Neural crest cell (in vitro differentiated cells): ENCODE measurements around the gene MYPN. TPM values are rescaled to one million over a fixed set of nuclear protein-coding genes. Genes with fewer than 3 reads are reported as not detected.

Experiments
- DNase-seq: peaks from one replicate; pipeline ENCODE4 v3.0.0; 2021; ENCODE audit warnings: low read depth, mixed read lengths, low spot score
- H3K27ac Mint-ChIP-seq: one replicate; pipeline ENCODE4 v1.8.0; 2021; ENCODE audit warnings: mild to moderate bottlenecking, mixed read lengths; ENCODE audit not compliant: unreplicated experiment
- H3K27me3 Mint-ChIP-seq: 2 replicates; pipeline ENCODE4 v1.8.0; 2021; ENCODE audit warnings: low read depth, mild to moderate bottlenecking, mixed read lengths
- H3K36me3 Mint-ChIP-seq: 2 replicates; pipeline ENCODE4 v1.8.0; 2021; ENCODE audit warnings: low read depth, mild to moderate bottlenecking, mixed read lengths
- H3K4me1 Mint-ChIP-seq: 2 replicates; pipeline ENCODE4 v1.8.0; 2021; ENCODE audit warnings: mixed read lengths
- H3K4me3 Mint-ChIP-seq: one replicate; pipeline ENCODE4 v1.8.0; 2021; ENCODE audit warnings: mild to moderate bottlenecking, mixed read lengths
- H3K9me3 Mint-ChIP-seq: 2 replicates; pipeline ENCODE4 v1.8.0; 2021; ENCODE audit warnings: mixed read lengths
- total RNA-seq: library from RNA; stranded (reverse); gene quantifications from 2 replicates; pipeline ENCODE4 v1.2.1, GENCODE V29; 2021
- TF ChIP-seq, protein P1 (sequence below): fragments of 200-600 bp; sonication (generic); conservative IDR thresholded peaks from 2 replicates; pipeline ENCODE4 v1.5.0; 2021; ENCODE audit warnings: antibody characterized with exemption, mild to moderate bottlenecking

The MYPN gene
- total RNA-seq, 1 donor from 2014 or later: not detected

DNA sequence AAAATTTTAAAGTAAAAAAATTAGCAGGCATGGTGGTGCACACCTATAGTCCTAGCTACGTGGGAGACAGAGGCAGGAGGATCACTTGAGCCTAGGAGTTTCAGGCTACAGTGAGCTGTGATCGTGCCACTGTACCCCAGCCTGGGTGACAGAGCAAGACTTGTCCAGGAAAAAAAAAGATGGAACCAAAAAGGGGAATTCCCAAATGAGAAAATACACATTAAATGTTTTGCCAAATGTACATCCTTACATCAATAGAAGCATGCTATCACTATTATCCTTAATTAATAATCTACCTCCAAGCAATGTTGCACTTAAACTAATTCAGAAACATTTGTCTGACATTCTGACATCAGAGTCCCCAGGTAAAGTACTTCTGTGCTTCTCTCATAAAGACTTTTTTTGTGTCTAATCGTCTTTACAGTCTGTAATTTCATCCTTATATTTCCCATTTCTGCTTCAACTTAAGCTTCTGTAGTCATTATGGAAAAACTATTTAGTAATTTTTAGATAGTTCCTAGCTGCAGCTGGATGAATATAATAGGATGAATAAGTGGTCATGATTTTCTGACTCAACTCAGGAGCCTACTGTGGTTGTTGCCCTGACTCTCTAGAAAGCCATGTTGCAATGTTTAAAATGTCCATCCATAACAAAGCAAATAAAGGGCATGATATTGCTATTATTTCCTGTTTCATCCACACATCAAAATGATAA lies 57.7 kb downstream of the MYPN start:
- Mint-ChIP-seq H3K4me3 (no peak overlapping the region), H3K4me1 (no peaks in the 10 kb centered on the region), H3K27ac (no peak overlapping the region), H3K36me3 (peaks cover 2% of the 10 kb centered on the region), H3K27me3 (no peaks in the 10 kb centered on the region), H3K9me3 (peaks cover 2% of the 10 kb centered on the region)
- TF ChIP-seq, protein P1, sequence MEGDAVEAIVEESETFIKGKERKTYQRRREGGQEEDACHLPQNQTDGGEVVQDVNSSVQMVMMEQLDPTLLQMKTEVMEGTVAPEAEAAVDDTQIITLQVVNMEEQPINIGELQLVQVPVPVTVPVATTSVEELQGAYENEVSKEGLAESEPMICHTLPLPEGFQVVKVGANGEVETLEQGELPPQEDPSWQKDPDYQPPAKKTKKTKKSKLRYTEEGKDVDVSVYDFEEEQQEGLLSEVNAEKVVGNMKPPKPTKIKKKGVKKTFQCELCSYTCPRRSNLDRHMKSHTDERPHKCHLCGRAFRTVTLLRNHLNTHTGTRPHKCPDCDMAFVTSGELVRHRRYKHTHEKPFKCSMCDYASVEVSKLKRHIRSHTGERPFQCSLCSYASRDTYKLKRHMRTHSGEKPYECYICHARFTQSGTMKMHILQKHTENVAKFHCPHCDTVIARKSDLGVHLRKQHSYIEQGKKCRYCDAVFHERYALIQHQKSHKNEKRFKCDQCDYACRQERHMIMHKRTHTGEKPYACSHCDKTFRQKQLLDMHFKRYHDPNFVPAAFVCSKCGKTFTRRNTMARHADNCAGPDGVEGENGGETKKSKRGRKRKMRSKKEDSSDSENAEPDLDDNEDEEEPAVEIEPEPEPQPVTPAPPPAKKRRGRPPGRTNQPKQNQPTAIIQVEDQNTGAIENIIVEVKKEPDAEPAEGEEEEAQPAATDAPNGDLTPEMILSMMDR: no peak
- no peak for DNase-seq

DNA sequence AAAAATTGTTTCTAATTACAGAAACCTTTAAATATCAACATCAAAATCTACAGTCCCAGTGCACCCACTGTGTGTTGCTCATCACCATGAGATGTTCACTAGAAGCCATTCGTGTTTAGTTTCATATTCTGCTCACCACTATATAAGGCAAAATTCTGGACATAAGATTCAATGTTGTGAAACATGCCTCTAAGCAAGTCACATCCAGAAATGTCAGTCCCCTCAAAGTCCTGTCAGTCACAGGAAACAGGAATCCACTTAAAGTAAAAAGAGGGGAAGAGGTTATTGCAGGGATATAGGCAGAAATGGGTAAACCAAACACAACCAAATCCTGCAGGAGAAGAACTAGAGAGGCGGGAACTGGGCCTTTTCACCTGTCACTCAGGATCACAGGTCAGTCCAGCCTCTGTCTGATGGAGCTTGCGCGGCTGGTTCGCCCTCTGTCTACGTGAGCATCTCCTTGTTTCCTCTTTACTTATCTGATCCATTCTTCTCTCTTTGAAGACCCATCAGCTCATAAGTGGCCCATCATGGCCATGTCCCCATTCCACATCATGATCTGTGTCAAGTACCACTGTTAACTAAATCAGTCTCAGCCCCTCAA lies 58.4 kb downstream of the MYPN start:
- Mint-ChIP-seq H3K27me3 (no peaks in the 10 kb centered on the region), H3K4me1 (no peaks in the 10 kb centered on the region), H3K27ac (no peak overlapping the region), H3K4me3 (no peak overlapping the region), H3K9me3 (peaks cover 2% of the 10 kb centered on the region), H3K36me3 (peaks cover 2% of the 10 kb centered on the region)
- no peak for DNase-seq
- TF ChIP-seq, protein P1: no peak

DNA sequence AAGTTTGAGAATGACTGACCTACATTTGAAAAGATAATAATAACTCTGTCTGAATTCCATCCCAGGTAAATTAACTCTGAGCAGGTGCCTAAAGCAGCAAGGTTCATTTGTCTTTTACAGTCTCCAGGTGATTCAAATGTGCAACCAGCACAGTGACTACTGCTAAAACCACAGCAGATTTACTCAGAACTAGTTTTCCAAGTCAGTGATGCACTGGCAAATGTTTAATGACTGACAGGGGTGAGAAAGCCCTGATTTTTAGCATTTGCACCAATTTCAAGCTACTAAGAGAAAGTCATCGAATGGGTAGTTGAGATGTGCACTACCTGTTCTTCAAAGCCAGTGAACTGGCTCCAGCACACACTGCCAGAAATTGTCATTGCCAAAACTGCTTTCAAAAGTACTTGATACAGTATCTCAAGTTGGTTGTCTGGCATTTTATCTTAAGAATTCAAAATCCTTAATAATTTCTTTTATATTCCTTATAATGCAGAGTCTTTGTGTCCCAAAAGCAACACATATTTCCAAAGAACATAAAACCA lies 62.3 kb downstream of the MYPN start:
- TF ChIP-seq, protein P1: no peak
- no peak overlapping the region for H3K27ac Mint-ChIP-seq
- H3K4me1 Mint-ChIP-seq: no peaks in the 10 kb centered on the region
- H3K4me3 Mint-ChIP-seq: no peak overlapping the region
- H3K36me3 Mint-ChIP-seq: peaks cover 2% of the 10 kb centered on the region
- DNase-seq: no peak
- no peaks in the 10 kb centered on the region for H3K27me3 Mint-ChIP-seq
- H3K9me3 Mint-ChIP-seq: peaks cover 4% of the 10 kb centered on the region

DNA sequence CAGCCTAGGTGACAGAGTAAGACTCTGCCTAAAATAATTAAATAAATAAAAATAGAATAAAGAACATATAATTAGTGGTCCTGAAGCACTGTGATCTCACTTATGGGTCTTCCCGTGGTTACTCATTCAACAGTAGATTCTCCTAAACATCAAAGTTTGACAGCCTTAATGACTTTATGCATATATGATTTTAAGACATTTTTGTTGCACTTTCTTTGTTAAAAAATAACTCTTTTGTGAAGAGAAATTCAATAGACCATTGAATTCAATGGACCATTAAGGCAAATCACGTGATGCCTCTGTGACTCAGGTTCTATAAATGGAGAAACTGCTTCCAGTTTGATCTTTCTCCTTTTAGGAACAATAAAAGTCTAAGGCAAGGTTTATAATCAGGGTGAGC lies 63.0 kb downstream of the MYPN start:
- Mint-ChIP-seq H3K27me3 (no peaks in the 10 kb centered on the region), H3K27ac (no peak overlapping the region), H3K36me3 (peaks cover 2% of the 10 kb centered on the region), H3K9me3 (peaks cover 4% of the 10 kb centered on the region), H3K4me3 (no peak overlapping the region), H3K4me1 (no peaks in the 10 kb centered on the region)
- TF ChIP-seq, protein P1: no peak
- DNase-seq: no peak

DNA sequence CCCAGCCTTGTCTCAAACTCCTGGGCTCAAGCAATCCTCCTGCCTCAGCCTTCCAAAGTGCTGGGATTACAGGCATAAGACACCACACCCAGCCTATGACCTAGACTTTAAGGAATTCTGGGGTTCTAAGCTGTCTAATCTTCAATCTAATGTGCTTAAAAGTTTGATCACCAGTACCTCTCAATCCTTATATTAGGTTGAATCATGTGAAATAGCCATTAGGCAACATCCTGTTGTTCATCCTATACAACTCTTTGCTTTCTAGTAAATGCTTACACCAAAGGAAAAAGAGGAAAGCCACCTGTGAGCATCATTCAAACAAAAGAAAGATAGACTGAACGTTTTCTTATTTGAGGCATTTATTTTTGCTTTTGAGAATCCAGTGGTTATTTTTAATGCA lies 66.7 kb downstream of the MYPN start:
- Mint-ChIP-seq H3K9me3 (peaks cover 2% of the 10 kb centered on the region), H3K36me3 (no peaks in the 10 kb centered on the region), H3K27me3 (no peaks in the 10 kb centered on the region), H3K27ac (no peak overlapping the region), H3K4me3 (no peak overlapping the region), H3K4me1 (peaks cover 6% of the 10 kb centered on the region)
- TF ChIP-seq, protein P1: no peak
- DNase-seq: no peak
